T-helper 2 cell treated with Interferon-gamma antibody and Interleukin-4, amounts not matched to agents 5 μg/mL and 100 μg/mL, for 36 hours (primary cell): ENCODE data around the gene PALS1.
"Not testable (repeated sequence)": the region's sequence is repeated elsewhere in the genome, so short reads cannot be mapped to it uniquely, and the experiment has no call there.

ENCODE experiments used
- DNase-seq: peaks from one replicate; pipeline ENCODE4 v3.0.0; 2021; ENCODE audit warnings: low spot score
- H3K27ac Mint-ChIP-seq: one replicate; pipeline ENCODE4 v1.8.0; 2021; ENCODE audit warnings: mild to moderate bottlenecking, mixed read lengths
- H3K27me3 Mint-ChIP-seq: one replicate; pipeline ENCODE4 v1.8.0; 2021; ENCODE audit warnings: low read depth, mixed read lengths
- H3K36me3 Mint-ChIP-seq: one replicate; pipeline ENCODE4 v1.8.0; 2021; ENCODE audit warnings: low read depth, mixed read lengths
- H3K4me1 Mint-ChIP-seq: one replicate; pipeline ENCODE4 v1.8.0; 2021; ENCODE audit warnings: low read depth, mixed read lengths
- H3K4me3 Mint-ChIP-seq: one replicate; pipeline ENCODE4 v1.8.0; 2022; ENCODE audit warnings: mild to moderate bottlenecking, moderate library complexity, mixed read lengths
- H3K9me3 Mint-ChIP-seq: one replicate; pipeline ENCODE4 v1.8.0; 2021; ENCODE audit warnings: mixed read lengths

The PALS1 gene

GRCh38 chr14:67269298-67270060, 28.2 kb downstream of the PALS1 start:
- no peak for DNase-seq
- H3K27me3 Mint-ChIP-seq: no peaks in the 10 kb centered on the region
- H3K4me3 Mint-ChIP-seq: no peak overlapping the region
- H3K9me3 Mint-ChIP-seq: no peaks in the 10 kb centered on the region
- H3K27ac Mint-ChIP-seq: no peak overlapping the region
- peaks cover 20% of the 10 kb centered on the region for H3K4me1 Mint-ChIP-seq
- H3K36me3 Mint-ChIP-seq: peaks cover 24% of the 10 kb centered on the region

GRCh38 chr14:67270145-67270753, 29.0 kb downstream of the PALS1 start:
- DNase-seq: no peak
- Mint-ChIP-seq H3K9me3 (no peaks in the 10 kb centered on the region), H3K36me3 (peaks cover 27% of the 10 kb centered on the region), H3K27ac (no peak overlapping the region), H3K4me1 (peaks cover 18% of the 10 kb centered on the region), H3K4me3 (no peak overlapping the region), H3K27me3 (no peaks in the 10 kb centered on the region)

- no peak for DNase-seq
- Mint-ChIP-seq H3K4me1 (peaks cover 18% of the 10 kb centered on the region), H3K4me3 (no peak overlapping the region), H3K9me3 (no peaks in the 10 kb centered on the region), H3K27me3 (no peaks in the 10 kb centered on the region), H3K36me3 (peaks cover 30% of the 10 kb centered on the region), H3K27ac (no peak overlapping the region)
These were observed 29.7 kb downstream of the PALS1 start for GRCh38 chr14:67270933-67271332.

- H3K4me1 Mint-ChIP-seq: peaks cover 14% of the 10 kb centered on the region
These were observed 32.0 kb downstream of the PALS1 start for GRCh38 chr14:67273281-67273680.

GRCh38 chr14:67276131-67276530, 34.9 kb downstream of the PALS1 start:
- DNase-seq: no peak
- Mint-ChIP-seq H3K27ac (no peak overlapping the region), H3K36me3 (peaks cover 39% of the 10 kb centered on the region), H3K4me1 (peaks cover 5% of the 10 kb centered on the region), H3K9me3 (no peaks in the 10 kb centered on the region), H3K4me3 (no peak overlapping the region), H3K27me3 (no peaks in the 10 kb centered on the region)

More at GRCh38 chr14:67273281-67273680, 32.0 kb downstream of the PALS1 start:
- peaks cover 34% of the 10 kb centered on the region for H3K36me3 Mint-ChIP-seq
- not testable (repeated sequence) for H3K27me3 Mint-ChIP-seq, H3K9me3 Mint-ChIP-seq, DNase-seq, H3K27ac Mint-ChIP-seq, H3K4me3 Mint-ChIP-seq

GRCh38 chr14:67280506-67280905, 39.3 kb downstream of the PALS1 start:
- Mint-ChIP-seq H3K27me3 (no peaks in the 10 kb centered on the region), H3K4me1 (peaks cover 8% of the 10 kb centered on the region), H3K4me3 (no peak overlapping the region), H3K36me3 (peaks cover 14% of the 10 kb centered on the region), H3K9me3 (no peaks in the 10 kb centered on the region), H3K27ac (no peak overlapping the region)
- DNase-seq: no peak

- Mint-ChIP-seq H3K27ac (no peak overlapping the region), H3K36me3 (no peaks in the 10 kb centered on the region), H3K4me3 (no peak overlapping the region), H3K27me3 (no peaks in the 10 kb centered on the region), H3K4me1 (peaks cover 2% of the 10 kb centered on the region), H3K9me3 (no peaks in the 10 kb centered on the region)
- DNase-seq: no peak
These were observed 44.7 kb downstream of the PALS1 start for GRCh38 chr14:67285876-67286452.
